ENCODE measurements around the gene GON7. TPM values are rescaled to one million over a fixed set of nuclear protein-coding genes. Genes with fewer than 3 reads are reported as not detected.

GON7 gene
- total and polyA plus RNA-seq, 2 of the 8 experiments (the other 6 are each of a cell fraction or from before 2014, with no cell fraction given): 3.8 to 9.9 TPM

DNA sequence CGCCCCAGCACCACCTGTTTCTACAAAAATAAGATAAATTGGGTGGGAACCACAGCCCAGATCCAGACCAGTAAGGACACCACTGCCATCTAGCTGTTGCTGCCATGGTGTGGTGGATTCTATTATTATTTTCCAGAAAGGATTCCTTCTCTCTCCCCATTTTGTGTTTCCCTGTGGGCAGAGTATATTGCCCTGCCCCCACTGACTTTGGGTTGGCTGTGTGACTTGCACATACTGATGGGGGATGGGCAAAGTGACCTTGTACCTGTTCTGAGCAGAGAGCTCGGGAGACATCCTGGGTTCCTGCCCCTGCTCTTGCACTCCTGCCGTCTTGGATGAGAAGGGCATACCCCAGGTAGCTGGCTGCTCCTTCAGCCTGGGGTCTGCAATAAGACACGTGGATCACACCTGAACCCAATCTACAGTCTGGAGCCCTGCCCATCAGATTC, 46.5 kb downstream of the GON7 start:
- Histone ChIP-seq H2BK120ac (replicated peaks; ENCODE audit: low read depth, low read length) (no peak overlapping the region), H2AK5ac (ENCODE audit: low read depth, low read length) (peak overlapping the region; percentile 82; the same call in 1 of the 2 replicates), H3K9me3 (ENCODE audit: insufficient read depth in 2 of 2, low read depth in 1 of 2, low read length in 1 of 2) (no peaks in the 10 kb centered on the region), H4K91ac (replicated peaks; ENCODE audit: insufficient read length, low read length) (no peak overlapping the region), H4K5ac (ENCODE audit: insufficient read length, low read depth, low read length) (no peak overlapping the region), H4K8ac (ENCODE audit: extremely low read depth, insufficient read depth, low read length) (no peak overlapping the region), H3K9ac (replicated peaks in 1 of 4; ENCODE audit: extremely low read depth in 1 of 4, low read depth in 3 of 4, low read length in 3 of 4) (no peak overlapping the region; a peak in 1 of 7 replicates), H3K23me2 (ENCODE audit: low read depth, low read length) (no peaks in the 10 kb centered on the region), H2BK5ac (ENCODE audit: low read depth, low read length) (no peak overlapping the region; the same call in 1 of the 2 replicates), H3K14ac (ENCODE audit: insufficient read length) (no peak overlapping the region), H3K79me1 (ENCODE audit: low read depth, low read length) (no peaks in the 10 kb centered on the region), H4K20me1 (replicated peaks in 1 of 2; ENCODE audit: control insufficient read depth in 1 of 2, insufficient read depth in 2 of 2, low read length in 2 of 2) (no peaks in the 10 kb centered on the region), H2AFZ (ENCODE audit: low read length) (peak overlapping the region; percentile 81; the same call in 1 of the 2 replicates), H3K79me2 (ENCODE audit: control insufficient read depth in 1 of 2, insufficient read depth in 2 of 2, low read length in 2 of 2) (no peaks in the 10 kb centered on the region), H3K36me3 (ENCODE audit: control insufficient read depth in 2 of 4, insufficient read depth in 4 of 4, low read length in 3 of 4) (no peaks in the 10 kb centered on the region), H3K23ac (ENCODE audit: insufficient read length) (no peak overlapping the region), H3K56ac (replicated peaks; ENCODE audit: insufficient read length, low read depth, low read length) (no peak overlapping the region), H2BK15ac (ENCODE audit: low read length) (no peak overlapping the region), H2BK20ac (ENCODE audit: low read length) (peak overlapping the region; percentile 86; the same call in 1 of the 2 replicates), H3K4me1 (replicated peaks in 1 of 4; ENCODE audit: control insufficient read depth in 3 of 4, insufficient read depth in 4 of 4, low read length in 3 of 4) (no peaks in the 10 kb centered on the region; a peak in 3 of 7 replicates), H3K4ac (replicated peaks; ENCODE audit: insufficient read length, low read depth, low read length) (no peak overlapping the region), H3K27me3 (replicated peaks in 1 of 4; ENCODE audit: control insufficient read depth in 3 of 4, extremely low read depth in 1 of 4, insufficient read depth in 3 of 4, low read length in 3 of 4) (no peaks in the 10 kb centered on the region), H3K4me2 (ENCODE audit: insufficient read depth in 1 of 2, low read depth in 2 of 2, low read length in 2 of 2) (no peak overlapping the region), H3K27ac (ENCODE audit: low read depth, low read length) (no peak overlapping the region), H3K4me3 (ENCODE audit: extremely low read depth in 1 of 4, insufficient read depth in 2 of 4, low read depth in 3 of 4, low read length in 4 of 4) (no peak overlapping the region), H3K18ac (ENCODE audit: extremely low read depth, low read length) (no peak overlapping the region), H2BK12ac (ENCODE audit: low read depth, low read length) (0 out of 2 replicates have a peak overlapping the region, but pooled peaks have one; percentile 80)
- DNase-seq (ENCODE audit: low read depth in 1 of 2, low spot score in 2 of 2): no peak
- 39% methylated on average over 4 of the region's 4 CpGs; no CpG with 5 or more reads in 1 of the 2 experiments for WGBS, 2 experiments (ENCODE audit: extremely low coverage in 1 of 2, insufficient coverage in 1 of 2, insufficient read length in 1 of 2, insufficient replicate concordance in 2 of 2, low coverage in 1 of 2, low lambda C conversion rate in 2 of 2, missing lambda C conversion rate in 1 of 2)
- FAIRE-seq: no peak
- POLR2A ChIA-PET (ENCODE audit: partially characterized antibody): interaction anchor here (0.8 kb wide), 1 partner anchor 33 kb away, joined by 3 read pairs; no protein-coding TSS in a partner anchor
- CTCF ChIA-PET (ENCODE audit: partially characterized antibody): interaction anchor here (0.6 to 3.3 kb wide), 23 partner anchors 14 to 381 kb away, joined by 3 to 48 read pairs (median 3); partner anchors contain the start of genes GON7 and UBR7
- peak; percentile 58 for TF ChIP-seq ASH2L (IDR thresholded peaks at IDR 0.05; ENCODE audit: low read length)
- TF ChIP-seq ATF2 (IDR thresholded peaks at IDR 0.05; ENCODE audit: low read length): no peak
- no peak for TF ChIP-seq SP4 (IDR thresholded peaks at IDR 0.05; ENCODE audit: low read length)
- 0 out of 4 replicates have a peak, but pooled peaks of 1 of the 2 experiments have one; percentile 15 for TF ChIP-seq HDAC2 (IDR thresholded peaks at IDR 0.05; ENCODE audit: borderline replicate concordance in 1 of 2, low read depth in 2 of 2, low read length in 2 of 2)
- TF ChIP-seq KDM1A (IDR thresholded peaks at IDR 0.05; ENCODE audit: borderline replicate concordance, low read length): no peak
- no peak for TF ChIP-seq CTBP2 (IDR thresholded peaks at IDR 0.05; ENCODE audit: borderline replicate concordance, insufficient read depth, insufficient read length, low read length)
- TF ChIP-seq BCL11A (IDR thresholded peaks at IDR 0.05; ENCODE audit: low read depth in 2 of 2, low read length in 2 of 2): no peak
- TF ChIP-seq, protein P1, sequence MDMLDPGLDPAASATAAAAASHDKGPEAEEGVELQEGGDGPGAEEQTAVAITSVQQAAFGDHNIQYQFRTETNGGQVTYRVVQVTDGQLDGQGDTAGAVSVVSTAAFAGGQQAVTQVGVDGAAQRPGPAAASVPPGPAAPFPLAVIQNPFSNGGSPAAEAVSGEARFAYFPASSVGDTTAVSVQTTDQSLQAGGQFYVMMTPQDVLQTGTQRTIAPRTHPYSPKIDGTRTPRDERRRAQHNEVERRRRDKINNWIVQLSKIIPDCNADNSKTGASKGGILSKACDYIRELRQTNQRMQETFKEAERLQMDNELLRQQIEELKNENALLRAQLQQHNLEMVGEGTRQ (IDR thresholded peaks at IDR 0.05; ENCODE audit: low read length): no peak
- no peak for TF ChIP-seq JUN (IDR thresholded peaks at IDR 0.05; ENCODE audit: low read depth, low read length)
- TF ChIP-seq TCF12 (IDR thresholded peaks at IDR 0.05; ENCODE audit: low read depth, low read length): no peak
